ENCODE results near the gene DMAC2.

- TF ChIP-seq, protein P1, sequence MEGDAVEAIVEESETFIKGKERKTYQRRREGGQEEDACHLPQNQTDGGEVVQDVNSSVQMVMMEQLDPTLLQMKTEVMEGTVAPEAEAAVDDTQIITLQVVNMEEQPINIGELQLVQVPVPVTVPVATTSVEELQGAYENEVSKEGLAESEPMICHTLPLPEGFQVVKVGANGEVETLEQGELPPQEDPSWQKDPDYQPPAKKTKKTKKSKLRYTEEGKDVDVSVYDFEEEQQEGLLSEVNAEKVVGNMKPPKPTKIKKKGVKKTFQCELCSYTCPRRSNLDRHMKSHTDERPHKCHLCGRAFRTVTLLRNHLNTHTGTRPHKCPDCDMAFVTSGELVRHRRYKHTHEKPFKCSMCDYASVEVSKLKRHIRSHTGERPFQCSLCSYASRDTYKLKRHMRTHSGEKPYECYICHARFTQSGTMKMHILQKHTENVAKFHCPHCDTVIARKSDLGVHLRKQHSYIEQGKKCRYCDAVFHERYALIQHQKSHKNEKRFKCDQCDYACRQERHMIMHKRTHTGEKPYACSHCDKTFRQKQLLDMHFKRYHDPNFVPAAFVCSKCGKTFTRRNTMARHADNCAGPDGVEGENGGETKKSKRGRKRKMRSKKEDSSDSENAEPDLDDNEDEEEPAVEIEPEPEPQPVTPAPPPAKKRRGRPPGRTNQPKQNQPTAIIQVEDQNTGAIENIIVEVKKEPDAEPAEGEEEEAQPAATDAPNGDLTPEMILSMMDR (conservative IDR thresholded peaks at IDR 0.05 in 1 of 2, IDR thresholded peaks at IDR 0.05 in 1 of 2; ENCODE audit: extremely low read depth in 1 of 2, insufficient read depth in 1 of 2, low read depth in 1 of 2, low read length in 2 of 2): no peak
- TF ChIP-seq EZH2 (IDR thresholded peaks at IDR 0.05; ENCODE audit: borderline replicate concordance, low read length): no peak
Measured at GRCh38 chr19:41398050-41398418, 41.7 kb downstream of the DMAC2 start.
